SU-DHL-6 (cell line): ENCODE data around the gene TJP2.

Source experiments
- CTCF ChIP-seq: fragments of 200-600 bp; sonication (generic); IDR thresholded peaks from one replicate; pipeline ENCODE4 v1.5.1; 2017; ENCODE audit warnings: antibody characterized with exemption, mild to moderate bottlenecking, low read length, moderate library complexity; ENCODE audit not compliant: insufficient read depth, poor library complexity, severe bottlenecking
- EZH2phosphoT487 ChIP-seq: fragments of 200-600 bp; sonication (generic), shearing (Covaris generic); conservative IDR thresholded peaks from 2 replicates; pipeline ENCODE4 v1.6.1; 2018; ENCODE audit warnings: mild to moderate bottlenecking, antibody characterized with exemption, low read length, moderate library complexity, mixed read lengths

- TF ChIP-seq CTCF (no peak), EZH2phosphoT487 (no peak)
Measured at GRCh38 chr9:69265891-69266290, 91.8 kb downstream of the TJP2 start.
